HG02588 (cell line): ENCODE measurements around the gene FAM193B.
A peak's percentile ranks its signal among the peaks of the same experiment; 100 is the strongest.

Experiments
- ATAC-seq: cut with Tn5 transposase; IDR thresholded peaks from one replicate; pipeline ENCODE4 v1.9.1; 2021; ENCODE audit warnings: mild to moderate bottlenecking, moderate library complexity; ENCODE audit not compliant: unreplicated experiment

Gene FAM193B

GRCh38 chr5:177501874-177502678 is 52.3 kb downstream of the FAM193B start:
- ATAC-seq, result no peak

DNA sequence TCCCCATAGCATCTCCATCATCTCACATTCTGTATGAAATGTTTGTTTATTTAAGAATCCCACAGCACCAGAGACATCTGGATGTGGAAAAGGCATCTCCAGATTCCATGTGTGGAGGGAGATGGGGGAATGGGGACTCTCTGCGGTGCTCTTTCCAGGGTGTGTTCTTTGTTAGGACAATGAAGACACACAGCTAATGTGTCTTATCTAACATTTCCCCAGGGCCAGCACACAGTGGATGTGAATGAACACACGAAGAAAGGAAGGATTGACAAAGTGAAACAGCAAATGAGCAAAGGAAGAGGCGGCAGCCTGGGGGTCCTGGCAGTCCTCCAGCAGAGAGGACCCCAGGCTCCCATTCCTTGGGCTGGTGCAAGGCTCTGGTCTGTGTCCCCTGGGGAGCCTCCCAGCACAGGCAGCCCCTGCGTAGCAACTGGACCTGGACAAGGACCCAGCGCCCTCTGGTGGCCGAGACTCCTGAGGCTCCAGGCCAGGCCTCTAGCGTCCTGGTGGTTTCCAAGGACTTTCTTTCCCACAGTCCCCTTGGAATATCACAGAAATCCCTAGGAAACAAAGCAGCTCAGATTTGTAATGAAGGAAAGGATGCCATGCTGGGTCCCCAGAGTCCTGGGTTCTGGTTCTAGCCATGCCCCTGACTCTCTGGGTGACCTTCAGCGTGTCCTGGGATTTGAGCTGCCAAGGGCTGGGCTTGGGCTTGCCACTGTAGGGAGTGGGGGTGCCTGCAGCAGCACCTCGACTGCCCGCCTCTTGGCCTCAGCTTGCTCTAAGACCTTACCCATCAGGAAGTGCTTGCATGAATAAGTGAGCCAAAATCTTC is 53.5 kb downstream of the FAM193B start:
- no peak for ATAC-seq

- no peak for ATAC-seq
These were observed 54.5 kb downstream of the FAM193B start for GRCh38 chr5:177499842-177500241.

- ATAC-seq, result peak; percentile 3
These were observed 56.2 kb downstream of the FAM193B start for GRCh38 chr5:177498013-177498787.

- peak; percentile 70 for ATAC-seq
These were observed 56.9 kb downstream of the FAM193B start, which contains the start of gene PDLIM7 for GRCh38 chr5:177497292-177498012. TSS of gene PDLIM7 (minus strand) at chr5:177497604. CDS start at chr5:177496512, 1,092 bp downstream.

- no peak for ATAC-seq
These were observed 57.6 kb downstream of the FAM193B start for GRCh38 chr5:177496727-177497291.

DNA sequence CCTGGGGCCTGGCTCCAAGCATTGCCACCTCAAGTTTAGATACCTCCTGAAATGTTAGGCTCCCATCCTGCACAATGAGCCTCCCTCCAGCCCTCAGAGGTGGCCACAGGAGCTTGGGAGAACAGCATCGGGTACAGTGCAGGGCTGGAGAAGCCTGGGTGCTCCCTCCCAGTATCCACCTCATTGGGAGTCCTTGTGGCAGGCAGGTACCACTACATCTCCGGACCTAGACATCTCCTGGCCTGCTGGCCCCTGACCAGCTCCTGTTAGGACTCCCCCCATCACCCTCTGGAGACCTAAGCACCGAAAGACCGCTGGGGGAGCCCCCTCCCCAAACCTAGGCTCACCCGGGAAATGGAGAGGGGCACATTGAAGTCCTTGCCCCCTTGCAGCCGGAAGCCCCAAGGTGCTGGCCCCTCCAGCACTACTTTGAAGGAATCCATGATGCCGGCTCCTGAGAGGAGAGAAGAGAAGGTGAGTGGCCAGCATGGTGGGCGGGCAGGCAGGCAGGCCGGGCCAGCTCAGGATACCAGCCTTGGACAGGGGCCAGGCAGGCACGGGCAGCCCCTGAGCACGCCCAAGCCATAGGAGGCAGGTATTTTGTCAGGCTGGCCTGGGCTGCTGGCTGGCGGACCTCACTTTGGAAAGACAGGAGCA is 58.2 kb downstream of the FAM193B start:
- no peak for ATAC-seq

DNA sequence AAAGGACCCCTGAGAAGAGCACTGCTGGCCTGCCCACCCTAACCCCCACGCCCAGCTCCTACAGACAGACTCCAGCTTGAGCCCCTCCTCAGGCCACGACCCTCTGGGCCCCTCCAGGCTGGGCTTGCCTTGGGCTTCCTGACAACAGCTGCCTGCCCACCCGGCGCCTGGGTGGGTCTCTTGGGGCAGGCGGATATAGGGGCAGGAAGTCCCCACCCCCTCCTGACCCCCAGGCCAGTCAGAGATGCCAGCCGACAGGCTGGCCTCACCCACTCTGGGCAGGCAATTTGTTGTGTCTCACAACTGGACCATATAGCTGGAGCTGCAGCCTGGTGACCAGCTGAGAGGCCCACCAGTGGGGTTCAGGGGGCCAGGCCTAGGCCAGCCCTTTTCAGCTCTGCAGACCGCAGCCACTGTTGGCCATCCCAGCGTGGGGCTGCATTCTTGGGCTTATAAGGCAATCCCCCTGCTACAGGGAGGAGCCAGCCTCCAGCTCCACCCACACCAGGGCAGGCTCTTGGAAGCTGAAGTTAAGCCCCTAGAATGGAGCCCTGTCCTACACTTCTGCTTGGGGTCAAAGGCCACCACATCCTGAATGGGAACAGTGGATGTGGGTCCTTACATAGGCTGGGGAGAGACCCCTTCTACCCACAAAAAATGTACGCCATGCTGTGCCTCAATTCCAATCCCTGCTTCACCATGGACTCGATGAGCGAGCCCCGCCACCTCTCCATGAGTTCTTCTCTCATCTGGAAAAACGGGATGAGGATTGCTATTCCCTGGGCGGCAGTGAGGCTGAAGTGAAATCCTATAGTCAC is 58.9 kb downstream of the FAM193B start:
- ATAC-seq, result no peak

DNA sequence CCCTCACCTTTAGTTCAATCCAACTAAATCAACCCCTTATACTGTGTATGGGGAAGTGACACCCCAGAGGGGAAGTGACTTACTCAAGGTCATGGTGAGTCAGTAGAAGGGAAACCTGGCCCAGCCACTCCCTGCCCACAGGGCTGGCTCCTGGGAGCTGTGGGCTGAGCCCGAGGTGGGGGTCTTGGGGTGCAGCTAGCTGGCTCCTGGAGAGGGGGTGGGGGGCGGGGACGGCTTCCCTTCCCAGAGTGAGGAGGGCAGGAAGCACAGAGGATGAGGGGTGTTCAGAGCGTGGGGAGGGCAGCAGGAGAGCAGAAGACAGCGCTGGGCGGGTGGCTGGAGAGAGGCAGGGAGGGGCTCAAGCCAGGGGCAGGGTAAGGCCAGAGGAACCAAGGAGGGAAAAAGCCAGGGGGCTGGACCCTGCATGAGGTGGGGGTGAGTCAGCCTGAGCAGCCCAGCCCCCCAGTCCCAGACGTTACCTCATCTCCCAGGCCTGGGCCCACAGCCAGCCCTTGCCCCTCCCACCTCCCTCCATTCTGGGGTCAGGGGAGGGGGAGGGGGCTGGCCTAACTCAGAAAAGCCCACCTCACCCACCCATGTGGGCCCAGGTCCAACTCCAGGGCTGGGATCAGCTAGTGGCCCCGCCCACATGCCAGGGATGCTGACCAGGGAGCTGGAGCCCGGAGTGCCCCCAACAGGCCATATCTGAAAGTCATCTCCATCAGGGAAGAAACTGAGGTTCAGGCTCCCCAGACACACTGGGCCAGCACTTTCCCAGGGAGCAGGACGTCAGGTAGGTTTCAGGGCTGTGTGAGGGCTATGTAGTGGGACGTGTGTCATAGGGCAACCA is 59.8 kb downstream of the FAM193B start:
- ATAC-seq, result no peak

DNA sequence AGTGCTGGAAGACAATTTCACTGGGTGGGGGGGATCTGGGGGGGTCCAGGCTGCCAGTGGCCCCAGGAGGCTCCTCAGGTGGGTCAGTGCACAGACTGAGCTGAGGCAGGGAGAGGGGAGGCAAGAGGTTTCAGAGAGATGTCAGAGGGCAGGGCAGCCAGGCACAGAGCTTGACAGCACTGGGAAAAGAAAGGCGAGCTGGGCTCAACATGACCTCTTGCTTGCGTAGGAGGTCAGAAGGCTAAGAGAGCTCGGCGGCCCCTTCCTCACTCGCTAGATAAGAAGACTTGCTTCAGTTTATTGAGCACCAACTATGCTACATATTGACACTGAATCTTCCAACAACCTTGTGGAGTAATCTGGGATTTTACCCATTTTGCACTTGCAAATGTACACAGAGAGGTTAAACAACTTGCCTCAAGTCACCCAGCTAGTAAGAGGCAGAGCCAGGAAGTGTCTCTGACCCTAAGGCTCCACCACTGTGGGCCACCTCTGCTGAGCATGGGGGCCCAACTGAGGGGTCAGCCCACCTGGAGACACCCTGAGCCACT is 60.5 kb downstream of the FAM193B start:
- ATAC-seq, result no peak

- ATAC-seq, result no peak
These were observed 61.5 kb downstream of the FAM193B start for GRCh38 chr5:177492841-177493240.

GRCh38 chr5:177491983-177492746 is 62.2 kb downstream of the FAM193B start:
- no peak for ATAC-seq

DNA sequence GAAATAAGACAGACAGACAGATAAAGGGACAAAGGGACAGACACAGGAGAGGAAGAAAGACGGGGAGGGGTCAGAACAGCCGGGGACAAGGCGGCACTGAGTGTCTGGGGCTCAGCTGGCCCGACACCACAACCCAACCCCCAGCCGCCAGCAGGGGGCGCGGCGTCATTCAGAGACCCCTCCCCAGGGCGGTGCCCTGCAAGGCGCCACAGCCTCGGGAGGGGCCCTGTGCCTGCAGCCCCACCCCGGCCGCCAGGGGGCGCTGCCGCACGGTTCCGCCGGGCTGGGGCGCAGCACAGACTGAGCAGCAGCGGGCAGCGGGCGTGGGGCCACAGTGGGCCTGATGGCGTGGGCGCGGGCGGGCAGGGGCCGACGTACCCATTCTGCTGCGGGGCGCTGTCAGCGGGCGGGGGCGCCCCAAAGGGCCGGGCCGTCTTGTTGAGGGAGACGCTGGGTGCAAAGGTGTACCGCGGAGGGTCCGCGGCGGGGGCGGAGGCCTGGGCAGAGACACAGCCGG is 62.9 kb downstream of the FAM193B start:
- ATAC-seq, result no peak

GRCh38 chr5:177490992-177491391 is 63.4 kb downstream of the FAM193B start:
- ATAC-seq, result no peak

GRCh38 chr5:177490311-177490991 is 63.9 kb downstream of the FAM193B start:
- no peak for ATAC-seq

- no peak for ATAC-seq
These were observed 65.1 kb downstream of the FAM193B start for GRCh38 chr5:177489119-177489716.
